Epithelial cell of proximal tubule (primary cell): ENCODE measurements around the gene RAB23. TPM values are rescaled to one million over a fixed set of nuclear protein-coding genes. Genes with fewer than 3 reads are reported as not detected.
"Not testable (repeated sequence)": the region's sequence is repeated elsewhere in the genome, so short reads cannot be mapped to it uniquely, and the experiment has no call there.

Source experiments
- DNase-seq: peaks from one replicate; pipeline ENCODE4 v3.0.0-alpha.2; 2011; ENCODE audit warnings: low read depth
- H3K4me3 ChIP-seq: 2 replicates; pipeline ENCODE4 v1.5.1; 2011; ENCODE audit warnings: low read depth, mild to moderate bottlenecking, low read length
- CTCF ChIP-seq: conservative IDR thresholded peaks from 2 replicates; pipeline ENCODE4 v1.5.1; 2012; ENCODE audit warnings: low read depth, mild to moderate bottlenecking, low read length
- total RNA-seq: library from RNA; depleted of rRNA; stranded (reverse); fragments of >200 nt; gene quantifications from 2 replicates; pipeline ENCODE4 v1.2.3, GENCODE V29; 2015

RAB23 gene
- total RNA-seq, 1 donor from 2014 or later: 10.2 TPM

- TF ChIP-seq CTCF: no peak
Observed at GRCh38 chr6:57243954-57244353, 21.8 kb upstream of the RAB23 start.

GRCh38 chr6:57243526-57243925, 21.4 kb upstream of the RAB23 start:
- H3K4me3 ChIP-seq, DNase-seq: not testable (repeated sequence)

More at GRCh38 chr6:57243954-57244353, 21.8 kb upstream of the RAB23 start:
- H3K4me3 ChIP-seq: no peak overlapping the region
- DNase-seq: no peak

GRCh38 chr6:57242505-57242904, 20.4 kb upstream of the RAB23 start:
- no peak for TF ChIP-seq CTCF
- no peak overlapping the region for H3K4me3 ChIP-seq
- no peak for DNase-seq

DNA sequence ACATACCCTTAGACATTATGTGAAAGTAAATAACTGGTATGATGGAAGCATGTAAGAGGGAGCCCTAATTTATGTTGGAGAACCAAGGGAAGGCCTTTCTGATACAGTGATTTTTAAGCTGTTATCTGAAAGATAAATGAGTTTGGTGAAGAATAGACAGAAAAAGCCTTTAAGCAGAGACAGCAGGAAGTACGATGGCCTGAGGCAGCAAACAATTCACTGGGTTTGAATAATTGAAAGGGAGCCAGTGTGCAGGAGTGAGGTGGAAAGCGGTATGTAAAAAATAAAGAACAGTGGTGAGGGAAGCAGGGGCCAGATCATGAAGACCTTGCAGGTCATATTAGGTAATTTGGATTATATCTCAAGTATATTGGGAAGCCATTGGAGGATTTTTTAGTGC, 4.1 kb upstream of the RAB23 start:
- no peak overlapping the region for H3K4me3 ChIP-seq
- no peak for TF ChIP-seq CTCF

DNA sequence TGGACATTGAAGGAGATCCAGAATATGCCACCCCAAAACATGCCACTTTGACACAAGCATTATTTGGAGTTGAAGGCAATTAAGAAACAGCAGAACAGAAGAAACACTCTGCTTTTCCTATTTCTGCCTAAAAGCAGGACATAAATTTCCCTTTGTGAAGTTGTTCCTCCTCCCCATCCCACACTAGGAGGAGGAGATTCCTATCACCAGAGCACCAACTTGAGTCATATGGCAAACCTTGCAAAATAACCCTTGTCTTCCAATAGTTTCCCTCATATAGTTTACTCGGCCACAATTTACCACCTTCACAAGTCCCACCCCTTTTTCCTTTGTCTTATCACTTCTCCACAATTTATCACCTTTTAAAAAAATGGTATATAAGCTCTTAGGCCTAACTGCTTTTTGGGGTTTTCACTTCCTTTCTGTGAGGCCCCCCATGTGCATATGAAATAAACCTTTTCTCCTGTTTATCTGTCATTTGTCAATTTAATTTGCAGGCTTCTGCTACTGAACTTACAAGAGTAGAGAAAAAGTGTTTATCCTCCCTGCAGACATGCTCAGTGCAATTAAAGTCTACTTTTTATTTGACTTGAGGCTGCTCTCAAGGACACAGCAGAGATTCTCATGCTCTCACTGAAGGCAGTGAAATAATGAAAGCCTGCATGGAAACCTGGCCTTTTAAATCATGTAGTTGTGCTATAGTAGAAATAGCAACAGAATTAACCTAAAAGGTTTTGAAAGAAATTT, 2.8 kb upstream of the RAB23 start:
- H3K4me3 ChIP-seq: no peak overlapping the region
- TF ChIP-seq CTCF: no peak
- no peak for DNase-seq

More for the DNA sequence above, 4.1 kb upstream of the RAB23 start:
- no peak for DNase-seq

DNA sequence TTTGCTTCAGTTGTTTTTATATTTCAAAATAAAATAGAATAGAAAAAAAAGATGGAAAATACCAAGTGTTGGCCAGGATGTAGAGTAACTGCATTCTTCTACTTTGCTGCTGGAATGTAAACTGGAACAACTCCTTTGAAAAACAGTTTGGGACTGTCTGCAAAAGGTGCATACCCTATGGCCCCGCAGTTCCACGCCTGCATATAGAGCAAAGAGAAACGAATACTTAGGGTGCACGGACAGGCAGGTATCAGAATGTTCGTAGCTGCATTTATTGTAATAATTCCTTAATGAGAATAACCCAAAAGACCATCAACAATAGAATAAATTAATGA, 603 bp upstream of the RAB23 start:
- TF ChIP-seq CTCF: no peak
- DNase-seq: no peak
- peak overlapping the region; percentile 95 for H3K4me3 ChIP-seq

DNA sequence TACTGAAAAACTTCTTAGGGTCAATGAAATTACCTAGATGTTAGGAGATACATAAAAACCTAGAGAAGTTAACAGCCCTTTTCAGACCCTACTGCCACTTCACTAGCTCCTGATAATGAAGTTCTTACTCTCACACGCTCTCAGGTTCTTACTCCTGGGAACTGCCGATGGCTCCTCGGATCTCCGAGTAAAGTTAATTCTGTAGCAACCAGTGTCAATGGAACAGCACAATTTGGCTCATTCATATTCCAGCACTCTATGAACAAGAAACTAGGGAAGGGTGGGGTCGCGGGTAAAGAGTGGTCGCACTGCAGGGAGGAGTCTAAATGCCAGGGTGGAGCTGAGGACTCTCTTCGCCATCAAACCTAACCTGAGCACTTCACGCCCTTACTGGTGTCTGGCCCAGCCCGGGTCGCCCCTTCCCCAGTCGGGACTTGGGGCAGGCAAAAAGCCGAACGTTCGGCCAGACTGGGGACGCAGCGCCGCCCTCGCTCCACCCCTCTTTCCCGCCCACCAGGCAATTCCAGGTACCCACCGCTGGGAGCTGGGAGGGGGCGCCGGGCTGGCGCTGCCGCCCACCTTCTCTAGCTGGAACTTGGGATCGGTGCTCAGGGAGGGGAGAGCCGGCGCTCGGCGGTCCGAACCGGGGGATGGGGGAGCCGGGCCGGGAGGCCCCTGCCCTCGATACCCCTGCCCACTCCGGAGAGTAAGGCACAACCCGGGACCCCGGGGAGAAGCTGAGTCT, 744 bp downstream of the RAB23 start:
- DNase-seq: no peak
- peak overlapping the region; percentile 95 for H3K4me3 ChIP-seq
- peak; percentile 32 for TF ChIP-seq CTCF
